GM18873 (cell line): ENCODE data around the gene SPACA7.
"Not testable (repeated sequence)": the region's sequence is repeated elsewhere in the genome, so short reads cannot be mapped to it uniquely, and the experiment has no call there.

ENCODE experiments used
- ATAC-seq: cut with Tn5 transposase; IDR thresholded peaks from one replicate; pipeline ENCODE4 v1.9.1; 2021; ENCODE audit warnings: mild to moderate bottlenecking, moderate library complexity, moderate number of reproducible peaks; ENCODE audit not compliant: unreplicated experiment, low FRiP score

The SPACA7 gene

GRCh38 chr13:112349681-112350080 is 26.5 kb upstream of the SPACA7 start:
- no peak for ATAC-seq

GRCh38 chr13:112350300-112350699 is 25.9 kb upstream of the SPACA7 start:
- no peak for ATAC-seq

DNA sequence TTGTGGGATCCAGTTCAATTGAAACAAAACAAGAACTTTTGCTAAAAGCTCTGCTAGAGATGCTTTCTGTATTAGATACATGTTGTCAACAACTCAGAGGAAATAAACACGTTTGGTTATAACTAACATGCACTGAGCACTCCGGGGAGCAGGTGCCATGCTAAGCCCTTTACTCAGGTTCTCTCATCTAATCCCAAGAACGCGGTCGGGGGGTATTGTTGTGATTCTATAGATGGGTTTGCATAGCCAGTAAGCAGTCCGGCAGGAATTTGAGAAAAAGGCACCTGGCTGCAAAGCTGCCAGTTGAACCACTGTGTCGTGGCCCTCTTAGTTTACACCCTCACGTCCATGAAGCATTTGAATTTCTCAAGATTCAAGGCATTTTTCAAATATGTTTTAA is 24.3 kb upstream of the SPACA7 start:
- no peak for ATAC-seq

DNA sequence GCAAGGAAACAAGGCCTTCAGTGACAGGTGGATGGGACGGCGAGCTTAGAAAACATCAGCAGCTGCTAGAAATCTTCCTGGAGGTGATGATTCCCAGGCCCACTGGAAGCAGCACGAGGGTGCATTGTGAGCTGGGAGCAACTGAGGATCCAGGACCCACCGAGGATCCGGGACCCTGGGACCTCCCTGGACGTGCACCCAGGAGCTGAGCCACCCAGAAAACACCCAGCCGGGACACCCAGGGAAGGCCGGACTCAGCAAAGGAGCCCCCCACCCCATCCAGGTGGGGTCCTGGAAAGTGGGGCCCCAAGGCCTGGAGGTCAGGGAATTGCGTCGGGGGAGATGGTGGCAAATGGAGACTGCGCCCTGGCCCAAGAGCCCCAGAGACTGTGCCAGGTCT is 22.3 kb upstream of the SPACA7 start:
- no peak for ATAC-seq

- no peak for ATAC-seq
These were observed 21.6 kb upstream of the SPACA7 start for GRCh38 chr13:112354330-112355273.

DNA sequence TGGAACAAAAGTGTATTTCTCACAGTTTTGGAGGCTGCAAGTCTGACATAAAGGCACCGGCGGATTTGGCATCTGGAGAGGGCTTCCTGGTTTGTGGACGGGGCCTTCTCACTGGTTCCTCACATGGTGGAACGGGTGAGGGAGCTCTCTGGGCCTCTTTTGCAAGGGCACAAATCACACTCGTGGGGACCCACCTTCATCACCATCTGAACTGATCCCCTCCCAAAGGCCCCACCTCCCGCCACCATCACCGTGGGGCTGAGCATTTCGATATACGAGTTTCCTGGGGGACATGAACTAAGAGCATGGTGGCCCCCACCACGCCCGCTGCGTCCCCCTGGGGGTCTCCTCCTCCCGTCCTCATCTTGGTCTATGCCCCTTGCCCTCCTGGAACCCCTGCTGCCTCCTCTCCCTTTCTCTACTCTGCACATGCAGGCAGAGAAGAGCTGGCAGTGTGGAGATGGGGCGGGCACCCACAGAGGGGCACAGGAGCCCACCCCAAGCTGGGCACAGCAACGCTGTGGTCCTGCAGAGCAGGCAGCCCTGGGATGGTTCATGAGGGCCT is 20.8 kb upstream of the SPACA7 start:
- no peak for ATAC-seq

- no peak for ATAC-seq
These were observed 20.0 kb upstream of the SPACA7 start for GRCh38 chr13:112356190-112356589.

DNA sequence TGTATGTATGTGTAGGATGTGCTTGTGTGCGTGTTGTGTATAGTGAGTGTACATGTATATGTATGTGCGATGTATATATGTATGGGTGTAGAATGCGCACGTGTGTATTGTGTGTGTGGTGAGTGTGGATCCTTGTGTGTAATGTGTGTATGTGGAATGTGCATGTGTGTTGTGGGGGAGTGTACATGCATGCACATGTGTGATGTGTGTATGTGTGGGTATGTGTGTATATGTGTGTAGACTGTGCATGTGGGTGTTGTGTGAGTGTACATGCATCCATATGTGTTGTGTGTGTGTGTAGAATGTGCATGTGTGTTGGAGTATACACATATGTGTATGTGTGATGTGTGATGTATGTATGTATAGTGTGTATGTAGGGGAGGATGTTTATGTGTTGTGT is 18.0 kb upstream of the SPACA7 start:
- no peak for ATAC-seq

DNA sequence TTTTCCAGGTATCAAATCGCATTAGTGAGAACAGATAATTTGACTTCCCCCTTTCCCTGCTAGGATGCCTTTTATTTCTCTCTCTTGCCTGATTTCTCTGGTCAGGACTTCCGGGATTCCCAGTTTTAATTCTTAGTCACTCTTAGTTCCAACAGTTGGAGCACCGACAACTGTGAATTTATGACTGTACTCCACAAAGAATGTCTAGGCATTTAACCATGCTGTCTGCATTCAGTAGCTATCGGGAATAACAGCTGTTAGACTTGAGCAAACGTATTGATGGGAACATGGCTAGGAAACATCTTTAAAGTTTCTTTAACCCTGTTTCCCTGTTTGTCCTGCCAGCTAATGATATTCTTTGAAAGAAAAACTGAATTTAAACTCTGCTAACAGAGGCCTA is 14.1 kb upstream of the SPACA7 start:
- ATAC-seq = no peak

GRCh38 chr13:112363867-112364528 is 12.2 kb upstream of the SPACA7 start:
- no peak for ATAC-seq

DNA sequence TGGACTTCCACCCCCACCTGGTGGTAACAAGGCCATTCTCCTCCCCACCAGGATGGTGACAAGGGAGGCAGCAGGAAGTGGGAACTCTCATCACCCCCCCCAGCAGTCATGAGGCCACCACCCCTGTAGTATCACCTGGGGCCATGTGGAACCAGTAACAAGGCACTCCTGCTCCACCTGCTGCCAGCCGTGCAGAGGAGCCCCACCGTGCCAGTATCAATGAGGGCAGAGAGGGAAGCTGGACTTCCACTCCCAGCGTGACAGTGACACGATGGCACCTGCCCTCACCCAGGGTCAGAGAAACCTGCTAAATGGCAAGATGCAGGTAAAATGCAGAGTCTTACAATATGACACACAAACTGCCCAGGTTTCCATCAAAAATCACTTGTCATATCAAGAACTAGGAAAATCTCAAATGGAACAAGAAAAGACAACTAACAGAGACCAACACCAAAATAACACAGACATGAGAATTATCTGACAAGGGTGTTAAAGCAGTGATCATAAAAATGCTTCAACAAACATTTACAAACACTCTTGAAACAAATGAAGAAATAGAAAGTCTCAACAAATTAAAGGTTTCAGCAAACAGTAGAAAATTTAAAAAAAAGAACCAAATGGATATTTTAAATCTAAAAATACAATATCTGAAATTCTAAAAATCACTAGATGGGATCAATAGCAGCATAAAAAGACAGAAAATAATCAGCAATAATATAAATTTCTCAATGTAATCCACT is 9.1 kb upstream of the SPACA7 start:
- no peak for ATAC-seq

- ATAC-seq = no peak
These were observed 7.3 kb upstream of the SPACA7 start for GRCh38 chr13:112368883-112369282.

DNA sequence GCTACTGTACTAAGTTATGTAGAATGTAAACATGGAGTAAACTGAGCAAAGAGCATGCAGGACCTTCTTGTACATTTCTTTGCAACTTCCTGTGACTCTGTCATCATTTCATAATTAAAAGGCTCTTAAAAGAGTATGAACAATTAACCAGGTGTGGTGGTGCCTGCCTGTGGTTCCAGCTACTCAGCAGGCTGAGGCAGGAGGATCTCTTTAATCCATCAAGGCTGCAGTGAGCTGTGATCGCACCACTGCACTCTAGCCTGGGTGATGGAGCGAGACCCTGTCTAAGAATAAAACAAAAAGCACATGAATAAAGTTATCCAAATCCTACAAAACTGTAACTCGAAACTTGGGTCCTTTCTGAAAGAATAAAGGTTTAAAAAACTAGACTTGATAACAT is 5.8 kb upstream of the SPACA7 start:
- no peak for ATAC-seq

DNA sequence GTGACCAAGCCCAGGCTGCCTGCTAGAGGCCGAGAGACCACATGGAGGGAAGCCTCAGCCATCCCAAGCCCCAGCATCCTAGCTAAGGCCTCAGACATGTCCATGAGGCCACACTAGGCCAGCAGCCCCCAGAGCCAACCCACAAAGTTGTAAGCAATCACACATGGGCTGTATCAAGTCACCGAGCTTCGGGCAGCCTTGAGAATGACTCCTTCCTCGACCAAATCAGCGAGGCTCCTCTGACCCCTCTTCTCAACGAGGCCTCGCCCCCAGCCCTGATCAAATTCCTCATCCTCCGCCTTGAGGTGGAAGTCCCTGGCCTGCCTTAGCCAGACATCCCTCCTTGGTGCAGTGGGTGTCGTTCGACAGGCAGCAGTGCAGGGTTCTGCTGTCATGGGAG is 1.9 kb upstream of the SPACA7 start:
- ATAC-seq = no peak

DNA sequence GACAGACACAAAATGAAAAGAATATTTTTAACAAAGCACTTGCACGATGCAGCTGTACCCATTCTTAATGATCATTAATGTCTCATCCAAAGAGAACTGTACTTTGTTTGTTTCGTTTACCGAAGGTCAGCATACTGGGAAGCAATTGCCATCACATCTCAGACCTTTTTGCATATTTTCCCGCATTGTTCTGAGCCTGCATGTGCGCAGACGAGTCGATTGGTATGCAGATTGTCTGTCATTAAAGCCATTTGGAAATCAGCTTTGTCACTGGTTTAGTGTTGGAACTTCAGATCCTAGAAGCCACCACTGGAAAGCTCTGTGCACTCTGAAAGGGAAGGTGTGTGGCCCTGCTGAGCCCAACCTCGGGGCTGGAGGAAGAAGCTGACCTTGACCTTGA is 15.6 kb downstream of the SPACA7 start:
- no peak for ATAC-seq

DNA sequence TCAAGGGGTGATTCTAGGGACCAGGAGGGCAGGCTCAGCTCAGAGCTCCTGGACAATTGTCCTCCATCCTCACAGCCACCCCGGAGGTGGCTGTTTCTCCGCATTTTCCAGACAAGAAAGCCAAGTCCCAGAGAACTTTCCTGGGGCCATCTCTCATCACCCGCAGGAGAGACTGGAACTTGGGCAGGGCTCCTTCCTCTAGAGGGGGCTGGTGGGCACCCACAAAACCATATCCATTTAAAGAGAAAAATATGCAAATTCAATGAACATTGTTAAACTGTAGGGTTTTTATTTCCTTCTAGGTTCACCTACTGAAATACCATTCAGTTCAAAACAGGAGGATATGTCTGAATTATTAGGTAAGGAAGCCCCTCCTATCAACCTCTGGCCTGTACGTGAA is 16.6 kb downstream of the SPACA7 start:
- no peak for ATAC-seq

GRCh38 chr13:112395022-112395421 is 18.9 kb downstream of the SPACA7 start:
- not testable (repeated sequence) for ATAC-seq

DNA sequence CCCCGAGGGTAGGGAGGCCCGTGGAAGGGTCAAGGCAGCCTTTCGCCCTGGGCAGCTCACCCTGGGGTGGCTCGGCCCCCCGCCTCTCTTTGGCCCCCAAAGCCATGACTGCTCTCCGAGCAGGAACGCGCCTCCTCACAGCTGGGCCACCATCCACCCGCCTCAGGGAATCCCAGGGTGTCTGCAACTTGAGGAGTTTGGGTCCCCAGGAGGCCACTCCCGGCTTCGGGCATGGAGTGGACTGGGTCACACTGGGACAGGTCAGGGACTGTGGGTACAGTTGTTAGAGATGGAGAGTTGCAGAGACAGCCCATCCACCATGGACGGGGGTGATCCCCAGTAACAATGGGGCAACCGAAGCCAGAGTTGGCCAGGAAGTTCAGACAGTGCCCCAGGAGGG is 19.8 kb downstream of the SPACA7 start:
- ATAC-seq = not testable (repeated sequence)

GRCh38 chr13:112397108-112397507 is 21.0 kb downstream of the SPACA7 start:
- ATAC-seq = no peak

- ATAC-seq = not testable (repeated sequence)
These were observed 22.2 kb downstream of the SPACA7 start for GRCh38 chr13:112398347-112398746.

GRCh38 chr13:112409828-112410227 is 33.7 kb downstream of the SPACA7 start:
- not testable (repeated sequence) for ATAC-seq
